EL (cell line): ENCODE data around the gene ACAA1.
"Not testable (repeated sequence)": the region's sequence is repeated elsewhere in the genome, so short reads cannot be mapped to it uniquely, and the experiment has no call there.

Source experiments
- DNase-seq: peaks from one replicate; pipeline ENCODE4 v3.0.0-alpha.2; 2016

The ACAA1 gene

GRCh38 chr3:38136777-38137614 is at the start of gene ACAA1:
Gene ACAA1 (minus strand): TSS chr3:38137127. CDS start chr3:38137035, 92 bp downstream.
- peak; percentile 99 for DNase-seq

DNA sequence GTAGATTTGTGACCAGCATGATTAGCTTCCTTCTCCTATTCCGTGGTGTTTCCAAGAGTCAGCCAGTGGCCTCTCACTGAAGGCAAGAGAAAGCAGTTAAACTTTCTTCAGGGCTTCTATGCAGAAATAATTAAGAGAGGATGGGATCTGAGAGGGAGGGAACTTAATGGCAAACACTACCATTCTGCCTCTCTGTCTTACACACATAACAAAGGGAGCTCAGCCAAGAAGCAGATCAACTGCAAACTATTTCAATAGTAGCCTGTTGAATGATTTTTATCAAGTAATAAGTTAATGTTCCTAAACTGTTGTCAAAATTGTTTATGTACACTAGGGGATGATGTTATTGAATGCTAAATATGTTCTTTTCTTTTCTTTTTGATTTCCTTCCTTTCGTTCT is 40.3 kb upstream of the ACAA1 start:
- DNase-seq, result no peak

DNA sequence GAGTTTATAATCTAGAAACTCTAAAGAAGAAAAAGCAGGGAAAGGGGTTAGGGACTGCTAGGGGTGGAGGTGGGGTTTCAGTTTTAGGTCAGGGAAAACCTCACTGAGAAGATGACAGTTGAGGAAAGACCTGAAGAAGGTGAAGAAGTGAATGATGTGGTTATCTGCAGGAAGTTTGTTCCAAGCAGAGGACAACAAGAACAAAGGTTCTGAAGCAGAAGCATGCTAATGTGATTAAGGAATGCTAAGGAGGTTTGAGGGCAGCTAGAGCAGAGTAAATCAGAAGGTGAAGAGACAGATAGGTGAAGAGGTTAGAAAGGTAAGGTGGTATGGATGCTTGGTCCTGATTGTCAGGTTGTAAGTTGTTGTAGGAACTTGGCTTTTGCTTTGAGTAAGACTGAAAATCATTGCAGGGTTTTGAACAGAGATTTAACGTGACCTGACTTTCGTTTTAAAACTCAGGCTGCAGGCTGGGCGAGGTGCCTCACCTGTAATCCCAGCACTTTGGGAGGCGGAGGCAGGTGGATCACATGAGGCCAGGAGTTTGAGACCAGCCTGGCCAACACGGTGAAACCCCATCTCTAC is 37.0 kb upstream of the ACAA1 start:
- no peak for DNase-seq

- no peak for DNase-seq
Measured at GRCh38 chr3:38171622-38172021, 34.7 kb upstream of the ACAA1 start.

DNA sequence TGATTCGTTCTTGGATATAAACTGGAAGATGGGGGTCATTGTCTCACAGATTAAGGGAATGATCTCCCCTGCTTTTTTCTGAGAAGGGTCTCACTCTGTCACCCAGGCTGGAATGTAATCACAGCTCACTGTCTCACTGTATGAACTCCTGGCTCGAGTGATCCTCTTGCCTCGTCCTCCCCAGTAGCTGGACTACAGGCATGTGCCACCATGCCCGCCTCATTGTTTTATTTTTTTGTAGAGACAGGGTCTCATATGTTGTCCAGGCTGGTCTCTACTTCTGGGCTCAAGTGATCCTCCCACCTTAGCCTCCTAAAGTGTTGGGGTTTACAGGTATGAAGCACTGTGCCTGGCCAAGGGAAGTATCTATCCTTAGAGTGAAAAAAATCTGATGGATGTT is 33.8 kb upstream of the ACAA1 start:
- DNase-seq, result no peak

- peak; percentile 72 for DNase-seq
Measured at GRCh38 chr3:38169027-38169317, 32.0 kb upstream of the ACAA1 start.

- peak; percentile 86 for DNase-seq
Measured at GRCh38 chr3:38168151-38169026, 31.5 kb upstream of the ACAA1 start.

GRCh38 chr3:38167591-38167990 is 30.7 kb upstream of the ACAA1 start:
- DNase-seq, result peak; percentile 16

DNA sequence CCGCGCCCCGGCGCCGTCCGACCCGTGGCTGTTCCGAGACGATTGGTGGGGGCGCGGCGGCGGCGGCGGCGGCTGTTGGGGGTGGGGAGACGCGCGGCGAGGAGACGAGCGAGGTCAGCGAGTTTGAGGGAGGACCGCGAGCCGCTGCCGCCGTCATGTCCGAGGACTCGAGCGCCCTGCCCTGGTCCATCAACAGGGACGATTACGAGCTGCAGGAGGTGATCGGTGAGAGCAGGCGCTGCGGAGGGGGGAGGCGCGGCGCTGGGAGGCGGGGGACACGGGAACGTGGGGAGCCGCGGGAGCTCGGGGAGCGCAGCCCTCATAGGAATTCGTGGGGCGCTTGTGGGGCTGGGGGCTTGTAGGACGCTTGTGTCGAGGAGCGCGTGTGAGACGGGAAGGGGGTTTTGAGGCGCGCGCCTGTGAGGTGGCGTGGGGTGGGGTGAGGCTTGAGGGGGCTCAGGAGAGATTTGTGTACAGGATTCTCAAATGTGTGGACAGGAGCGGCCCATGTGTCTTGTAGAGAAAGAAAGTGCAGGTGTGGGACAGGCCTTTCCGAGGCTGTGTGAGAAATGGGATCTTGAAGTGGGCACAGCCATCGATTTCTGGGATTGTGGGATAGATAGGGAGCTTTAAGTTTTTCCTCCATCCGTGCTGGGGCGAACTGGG is 28.9 kb upstream of the ACAA1 start:
- DNase-seq, result no peak

- peak; percentile 100 for DNase-seq
Measured at GRCh38 chr3:38164952-38165721, 28.2 kb upstream of the ACAA1 start, which contains the start of gene OXSR1. Gene OXSR1 (plus strand): TSS chr3:38165537. CDS start chr3:38165877, 340 bp downstream.

GRCh38 chr3:38164643-38164951 is 27.7 kb upstream of the ACAA1 start:
- no peak for DNase-seq

- no peak for DNase-seq
Measured at GRCh38 chr3:38163841-38164642, 27.1 kb upstream of the ACAA1 start.

DNA sequence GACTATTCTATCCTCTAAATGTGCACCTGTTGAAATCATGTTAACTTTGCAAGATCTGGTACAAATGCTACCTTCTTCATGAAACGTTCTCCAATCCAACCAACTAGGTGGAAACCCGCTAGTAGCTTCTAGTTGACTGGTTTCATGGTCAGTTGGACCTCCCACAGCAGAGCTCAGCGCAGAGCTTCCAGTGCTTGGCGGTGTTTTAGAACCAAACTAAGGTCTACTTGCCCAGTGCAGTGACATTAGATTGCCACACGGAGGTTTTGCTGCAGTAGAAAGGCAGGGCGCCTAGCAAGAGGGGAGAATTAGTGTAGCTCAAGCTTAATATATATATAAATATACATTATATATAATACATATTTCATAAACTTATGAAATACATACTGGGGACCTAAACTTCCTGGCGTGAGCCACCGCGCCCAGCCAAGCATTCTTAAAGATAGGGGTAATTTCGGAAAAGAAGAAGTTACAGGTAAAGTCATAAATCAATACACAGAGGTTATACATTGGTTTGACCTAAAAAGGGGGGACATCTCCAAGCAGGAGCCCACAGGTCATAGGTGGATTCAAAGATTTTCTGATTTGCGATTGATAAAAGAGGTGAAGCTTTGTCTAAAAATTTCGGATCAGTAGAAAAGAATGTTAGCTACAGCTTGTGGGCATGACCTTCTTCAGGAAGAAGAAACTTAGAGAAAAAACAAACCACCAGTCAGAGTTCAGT is 26.4 kb upstream of the ACAA1 start:
- no peak for DNase-seq

- DNase-seq, result not testable (repeated sequence)
Measured at GRCh38 chr3:38160704-38161103, 23.8 kb upstream of the ACAA1 start.

DNA sequence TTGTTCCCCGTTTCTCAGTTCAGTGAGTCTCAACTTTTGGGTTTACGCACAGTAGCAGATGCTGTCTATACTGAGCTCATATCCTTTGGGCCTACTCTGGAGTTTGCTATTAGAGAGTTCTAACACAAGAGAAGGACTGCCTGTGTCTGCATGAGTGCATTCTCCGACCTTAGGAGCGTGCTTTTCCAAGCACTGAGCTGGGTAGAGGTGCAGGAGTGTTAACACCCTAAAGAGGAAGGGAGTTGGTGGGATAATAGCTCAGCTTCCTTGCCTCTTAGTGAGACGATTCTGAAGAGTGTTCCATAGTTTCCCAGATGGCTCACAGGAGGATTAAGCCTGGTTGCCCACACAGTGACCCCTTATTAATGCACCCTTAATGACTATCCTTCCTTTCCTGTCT is 21.5 kb upstream of the ACAA1 start:
- DNase-seq, result no peak

DNA sequence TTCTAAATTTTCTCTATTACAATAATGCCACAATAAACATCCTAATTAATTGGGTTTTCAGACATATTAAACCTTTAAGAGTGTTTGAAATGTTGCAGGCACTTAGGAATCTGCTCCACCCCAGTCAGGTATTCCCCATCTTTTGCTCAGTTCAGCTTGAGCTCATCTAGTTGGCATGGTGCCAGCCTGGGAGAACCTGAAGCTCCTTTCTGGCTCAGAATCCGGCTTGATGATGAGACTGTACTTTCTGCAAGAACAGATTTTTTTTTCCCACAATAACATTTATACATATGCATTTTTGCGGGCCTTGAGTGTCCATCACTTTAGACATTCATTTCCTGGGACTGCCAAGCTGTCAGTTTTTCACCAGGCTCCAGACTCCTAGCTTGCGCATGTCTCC is 20.7 kb upstream of the ACAA1 start:
- DNase-seq, result no peak

DNA sequence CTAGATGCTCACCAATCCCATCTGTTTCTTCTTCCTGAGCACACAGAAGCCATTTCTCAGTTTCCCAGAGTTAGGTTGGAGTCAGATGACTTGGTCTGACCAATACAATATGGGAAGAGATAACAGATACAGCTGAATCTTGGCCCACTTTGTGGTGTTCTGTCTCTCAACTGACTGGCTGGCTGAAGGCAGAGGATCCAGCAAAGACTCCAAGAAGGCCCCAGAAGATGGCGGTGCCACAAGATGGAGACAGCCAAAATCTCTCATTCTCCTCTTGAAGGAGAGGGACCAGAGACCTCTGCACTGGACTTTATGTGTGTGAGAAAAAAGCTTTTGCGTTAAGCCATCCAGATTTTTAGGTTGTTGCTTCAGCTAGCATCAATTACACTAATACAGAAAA is 20.2 kb upstream of the ACAA1 start:
- no peak for DNase-seq

GRCh38 chr3:38155825-38156224 is 18.9 kb upstream of the ACAA1 start:
- no peak for DNase-seq

DNA sequence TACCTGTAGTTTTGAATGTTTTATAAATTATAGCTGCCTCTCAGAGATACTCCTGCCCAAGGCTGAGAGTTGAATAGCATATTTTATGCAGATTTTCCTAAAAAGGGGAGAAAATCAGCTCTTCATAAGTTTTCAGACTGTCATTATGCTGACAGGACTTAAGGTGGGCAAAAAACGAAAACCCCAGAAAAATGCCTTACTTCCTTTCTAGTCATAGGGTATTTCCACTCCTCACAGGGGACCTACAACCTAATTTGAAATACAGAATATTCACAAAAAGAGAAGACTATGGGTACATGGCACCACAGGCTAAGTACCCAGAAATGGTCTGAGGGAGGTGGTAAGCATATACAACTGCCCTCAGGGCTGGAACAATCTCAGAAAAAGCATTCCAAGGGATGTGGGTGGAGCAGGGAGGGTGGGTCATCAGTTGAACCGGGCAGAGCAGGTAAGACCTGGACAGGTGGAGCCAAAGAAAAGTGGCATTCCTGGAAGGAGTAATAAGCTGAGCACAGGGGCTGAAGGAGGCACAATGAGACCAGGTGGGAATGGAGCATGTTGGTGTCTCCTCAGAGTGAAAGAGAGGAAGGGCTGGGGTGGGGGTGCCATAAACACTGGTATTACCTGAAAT is 17.8 kb upstream of the ACAA1 start:
- DNase-seq, result no peak

DNA sequence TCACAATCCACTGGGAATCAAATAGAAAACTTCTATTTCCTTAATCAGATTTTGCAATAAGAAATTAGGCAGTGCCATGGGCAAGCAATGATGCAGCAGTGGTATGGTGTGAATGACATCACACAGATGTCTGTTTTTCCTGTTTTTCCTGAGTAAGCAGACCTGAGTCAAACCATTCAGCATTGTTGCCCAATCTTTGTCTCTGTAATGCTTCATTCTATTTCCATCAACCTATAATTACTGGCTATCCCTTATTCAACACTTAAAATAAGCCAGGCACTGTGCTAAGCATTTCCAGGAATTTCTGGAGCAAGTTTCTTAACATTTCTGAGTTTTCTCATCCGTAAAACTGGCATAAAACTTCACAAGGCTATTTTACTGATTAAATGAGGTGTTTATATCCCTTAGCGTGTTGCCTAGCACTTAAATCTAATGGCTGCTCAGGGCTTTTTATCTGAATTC is 17.1 kb upstream of the ACAA1 start:
- DNase-seq, result peak; percentile 58
